H1 (cell line): ENCODE results near the gene GPSM1.

Experiments
- POLR2A ChIP-seq, 2 experiments: IDR thresholded peaks; 1 replicate in 1 of 2; 2 replicates in 1 of 2; pipeline ENCODE4 v1.6.1; 2011; ENCODE audit warnings: low read depth in 2 of 2, low read length in 2 of 2, mild to moderate bottlenecking in 2 of 2; ENCODE audit errors: control extremely low read depth in 1 of 2
- TF ChIP-seq, protein P1 (sequence below), 3 experiments: IDR thresholded peaks; 1 replicate in 2 of 3; 2 replicates in 1 of 3; pipeline versions ENCODE4 v1.5.1 to v1.6.1; 2011; ENCODE audit warnings: low read length in 3 of 3, mild to moderate bottlenecking in 3 of 3, inconsistent platforms in 2 of 3, low read depth in 1 of 3, moderate library complexity in 1 of 3; ENCODE audit not compliant: insufficient read depth in 1 of 3; ENCODE audit errors: control extremely low read depth in 1 of 3

DNA sequence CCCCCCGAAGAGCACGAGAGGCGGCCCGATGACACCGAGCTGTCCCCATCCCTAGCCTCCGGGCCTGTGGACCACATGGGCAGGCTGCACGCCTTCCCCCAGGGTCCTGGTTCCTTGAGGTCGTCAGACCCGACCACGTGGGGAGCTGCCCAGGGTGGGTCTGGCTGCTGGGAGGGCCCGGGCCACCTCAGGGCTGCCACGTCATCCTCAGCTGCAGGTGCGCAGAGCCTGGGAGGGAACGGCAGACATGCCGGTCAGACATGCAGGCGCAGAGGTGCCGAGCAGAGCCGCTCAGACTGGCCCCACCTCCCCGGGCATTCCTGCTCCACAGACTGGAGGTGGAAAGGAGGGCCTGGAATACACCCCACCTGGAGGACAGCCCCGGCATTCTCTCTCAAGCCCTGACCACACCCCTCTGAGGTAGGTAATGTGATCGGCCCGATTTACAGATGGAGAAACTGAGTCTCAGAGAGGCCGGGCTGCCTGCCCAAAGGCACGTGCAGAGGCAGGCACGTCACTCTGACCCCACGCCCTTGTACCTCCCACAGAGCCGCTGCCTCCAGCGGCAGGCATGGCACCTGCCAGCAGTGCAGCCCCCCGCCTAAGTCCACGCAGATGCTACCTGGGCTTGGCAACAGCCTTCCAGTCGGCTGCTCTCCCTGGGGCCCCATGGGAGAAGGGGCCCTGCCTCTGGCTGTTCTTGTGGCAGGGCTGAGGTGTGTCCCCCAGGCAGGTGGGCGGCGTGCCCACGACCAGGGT, 24.1 kb upstream of the GPSM1 start:
- no peak for TF ChIP-seq POLR2A (IDR thresholded peaks at IDR 0.05; ENCODE audit: control extremely low read depth in 1 of 2, low read depth in 2 of 2, low read length in 2 of 2)
- TF ChIP-seq, protein P1, sequence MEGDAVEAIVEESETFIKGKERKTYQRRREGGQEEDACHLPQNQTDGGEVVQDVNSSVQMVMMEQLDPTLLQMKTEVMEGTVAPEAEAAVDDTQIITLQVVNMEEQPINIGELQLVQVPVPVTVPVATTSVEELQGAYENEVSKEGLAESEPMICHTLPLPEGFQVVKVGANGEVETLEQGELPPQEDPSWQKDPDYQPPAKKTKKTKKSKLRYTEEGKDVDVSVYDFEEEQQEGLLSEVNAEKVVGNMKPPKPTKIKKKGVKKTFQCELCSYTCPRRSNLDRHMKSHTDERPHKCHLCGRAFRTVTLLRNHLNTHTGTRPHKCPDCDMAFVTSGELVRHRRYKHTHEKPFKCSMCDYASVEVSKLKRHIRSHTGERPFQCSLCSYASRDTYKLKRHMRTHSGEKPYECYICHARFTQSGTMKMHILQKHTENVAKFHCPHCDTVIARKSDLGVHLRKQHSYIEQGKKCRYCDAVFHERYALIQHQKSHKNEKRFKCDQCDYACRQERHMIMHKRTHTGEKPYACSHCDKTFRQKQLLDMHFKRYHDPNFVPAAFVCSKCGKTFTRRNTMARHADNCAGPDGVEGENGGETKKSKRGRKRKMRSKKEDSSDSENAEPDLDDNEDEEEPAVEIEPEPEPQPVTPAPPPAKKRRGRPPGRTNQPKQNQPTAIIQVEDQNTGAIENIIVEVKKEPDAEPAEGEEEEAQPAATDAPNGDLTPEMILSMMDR (IDR thresholded peaks at IDR 0.05; ENCODE audit: control extremely low read depth in 1 of 3, insufficient read depth in 1 of 3, low read depth in 1 of 3, low read length in 3 of 3) = no peak
